HG03354 (cell line): Measurements from ENCODE around the gene NBR1.
A peak's percentile ranks its signal among the peaks of the same experiment; 100 is the strongest.
"Not testable (repeated sequence)": the region's sequence is repeated elsewhere in the genome, so short reads cannot be mapped to it uniquely, and the experiment has no call there.

ENCODE experiments used
- ATAC-seq: cut with Tn5 transposase; IDR thresholded peaks from one replicate; pipeline ENCODE4 v1.9.1; 2021; ENCODE audit warnings: mild to moderate bottlenecking; ENCODE audit not compliant: unreplicated experiment, poor library complexity, severe bottlenecking

NBR1 gene

DNA sequence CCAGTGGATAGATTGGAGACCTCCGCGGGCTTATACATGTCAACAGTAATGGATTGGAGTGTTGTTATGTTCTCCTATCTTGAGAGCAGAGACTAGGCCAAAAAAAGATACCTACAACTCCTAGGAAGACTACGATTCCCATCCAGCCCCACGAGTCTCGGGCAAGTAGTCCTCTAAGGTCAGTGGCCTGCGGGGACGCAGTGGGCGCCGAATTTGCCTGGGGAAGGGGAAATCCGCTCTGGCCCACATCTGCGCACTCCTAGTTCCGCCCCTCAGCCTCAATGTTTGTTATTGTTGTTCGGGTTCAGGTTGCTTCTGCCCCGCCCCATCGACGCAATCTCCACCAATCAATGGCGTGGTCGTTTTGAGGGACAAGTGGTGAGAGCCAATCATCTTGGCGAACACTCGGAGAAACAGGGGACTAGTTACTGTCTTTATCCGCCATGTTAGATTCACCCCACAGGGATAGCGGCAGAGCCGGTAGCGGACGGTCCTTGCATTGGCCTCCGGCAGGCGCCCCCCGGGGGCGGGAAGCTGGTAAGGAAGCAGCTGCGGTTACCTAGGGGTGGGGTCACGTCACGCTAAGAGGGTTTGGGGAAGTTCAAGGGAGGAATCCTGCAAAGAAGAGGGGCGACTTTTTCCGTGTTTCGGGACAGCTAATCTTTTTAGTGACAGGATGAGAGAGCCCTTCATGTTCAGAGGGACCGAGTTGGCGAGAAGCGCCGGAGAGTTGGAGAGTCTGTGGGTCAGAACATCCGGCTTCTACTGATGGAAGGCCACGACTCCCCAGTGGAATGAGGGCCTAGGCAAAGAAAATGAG, at the start of gene NBR1:
Gene NBR1, plus strand, starts transcription at position 449 of the 820 bp plus-strand sequence. CDS start 4,586 bp downstream, outside the sequence.
- peak; percentile 78 for ATAC-seq

DNA sequence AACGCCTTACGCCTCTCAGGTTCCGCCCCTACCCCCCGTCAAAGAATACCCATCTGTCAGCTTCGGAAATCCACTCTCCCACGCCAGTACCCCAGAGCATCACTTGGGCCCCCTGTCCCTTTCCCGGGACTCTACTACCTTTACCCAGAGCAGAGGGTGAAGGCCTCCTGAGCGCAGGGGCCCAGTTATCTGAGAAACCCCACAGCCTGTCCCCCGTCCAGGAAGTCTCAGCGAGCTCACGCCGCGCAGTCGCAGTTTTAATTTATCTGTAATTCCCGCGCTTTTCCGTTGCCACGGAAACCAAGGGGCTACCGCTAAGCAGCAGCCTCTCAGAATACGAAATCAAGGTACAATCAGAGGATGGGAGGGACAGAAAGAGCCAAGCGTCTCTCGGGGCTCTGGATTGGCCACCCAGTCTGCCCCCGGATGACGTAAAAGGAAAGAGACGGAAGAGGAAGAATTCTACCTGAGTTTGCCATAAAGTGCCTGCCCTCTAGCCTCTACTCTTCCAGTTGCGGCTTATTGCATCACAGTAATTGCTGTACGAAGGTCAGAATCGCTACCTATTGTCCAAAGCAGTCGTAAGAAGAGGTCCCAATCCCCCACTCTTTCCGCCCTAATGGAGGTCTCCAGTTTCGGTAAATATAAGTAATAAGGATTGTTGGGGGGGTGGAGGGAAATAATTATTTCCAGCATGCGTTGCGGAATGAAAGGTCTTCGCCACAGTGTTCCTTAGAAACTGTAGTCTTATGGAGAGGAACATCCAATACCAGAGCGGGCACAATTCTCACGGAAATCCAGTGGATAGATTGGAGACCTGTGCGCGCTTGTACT, 45.7 kb upstream of the NBR1 start, which contains the start of gene BRCA1:
Gene BRCA1, minus strand, starts transcription at position 232 of the 834 bp plus-strand sequence. CDS start 1,268 bp downstream, outside the sequence.
- ATAC-seq, result peak; percentile 98

DNA sequence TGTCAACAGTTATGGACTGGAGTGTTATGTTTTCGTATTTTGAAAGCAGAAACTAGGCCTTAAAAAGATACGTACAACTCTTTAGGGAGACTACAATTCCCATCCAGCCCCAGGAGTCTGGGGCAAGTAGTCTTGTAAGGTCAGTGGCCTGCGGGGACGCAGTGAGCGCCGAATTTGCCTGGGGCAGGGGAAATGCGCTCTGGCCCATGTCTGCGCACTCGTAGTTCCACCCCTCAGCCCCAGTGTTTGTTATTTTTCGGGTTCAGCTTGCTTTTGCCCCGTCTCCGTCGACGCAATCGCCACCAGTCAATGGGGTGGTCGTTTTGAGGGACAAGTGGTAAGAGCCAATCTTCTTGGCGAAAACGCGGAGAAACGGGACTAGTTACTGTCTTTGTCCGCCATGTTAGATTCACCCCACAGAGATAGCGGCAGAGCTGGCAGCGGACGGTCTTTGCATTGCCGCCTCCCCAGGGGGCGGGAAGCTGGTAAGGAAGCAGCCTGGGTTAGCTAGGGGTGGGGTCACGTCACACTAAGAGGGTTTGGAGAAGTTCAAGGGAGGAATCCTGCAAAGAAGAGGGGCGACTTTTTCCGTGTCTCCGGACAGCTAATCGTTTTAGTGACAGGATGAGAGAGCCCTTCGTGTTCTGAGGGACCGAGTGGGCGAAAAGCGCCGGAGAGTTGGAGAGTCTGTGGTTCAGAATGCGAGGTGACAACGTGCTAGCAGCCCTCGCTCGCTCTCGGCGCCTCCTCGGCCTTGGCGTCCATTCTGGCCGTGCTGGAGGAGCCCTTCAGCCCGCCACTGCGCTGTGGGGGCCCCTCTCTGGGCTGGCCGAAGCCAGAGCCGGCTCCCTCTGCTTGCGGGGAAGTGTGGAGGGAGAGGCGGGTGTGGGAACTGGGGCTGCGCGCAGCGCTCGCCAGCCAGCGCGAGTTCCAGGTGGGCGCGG, 44.8 kb upstream of the NBR1 start:
- no peak for ATAC-seq

DNA sequence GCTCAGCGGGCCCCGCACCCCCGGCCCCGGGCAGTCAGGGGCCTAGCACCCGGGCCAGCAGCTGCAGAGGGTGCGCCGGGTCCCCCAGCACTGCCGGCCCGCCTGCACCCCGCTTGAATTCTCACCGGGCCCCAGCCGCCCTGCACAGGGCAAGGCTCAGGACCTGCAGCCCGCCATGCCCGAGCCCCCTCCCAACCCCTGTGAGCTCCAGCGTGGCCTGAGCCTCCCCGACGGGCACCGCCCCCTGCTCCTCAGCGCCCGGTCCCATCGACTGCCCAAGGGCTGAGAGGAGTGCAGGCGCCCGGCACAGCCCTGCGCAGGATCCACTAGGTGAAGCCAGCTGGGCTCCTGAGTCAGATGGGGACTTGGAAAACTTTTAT, 44.1 kb upstream of the NBR1 start:
- no peak for ATAC-seq

GRCh38 chr17:43127333-43127876, 43.6 kb upstream of the NBR1 start:
- not testable (repeated sequence) for ATAC-seq

GRCh38 chr17:43129671-43130010, 41.4 kb upstream of the NBR1 start:
- no peak for ATAC-seq

- no peak for ATAC-seq
Observed at GRCh38 chr17:43132117-43132516, 38.9 kb upstream of the NBR1 start.

DNA sequence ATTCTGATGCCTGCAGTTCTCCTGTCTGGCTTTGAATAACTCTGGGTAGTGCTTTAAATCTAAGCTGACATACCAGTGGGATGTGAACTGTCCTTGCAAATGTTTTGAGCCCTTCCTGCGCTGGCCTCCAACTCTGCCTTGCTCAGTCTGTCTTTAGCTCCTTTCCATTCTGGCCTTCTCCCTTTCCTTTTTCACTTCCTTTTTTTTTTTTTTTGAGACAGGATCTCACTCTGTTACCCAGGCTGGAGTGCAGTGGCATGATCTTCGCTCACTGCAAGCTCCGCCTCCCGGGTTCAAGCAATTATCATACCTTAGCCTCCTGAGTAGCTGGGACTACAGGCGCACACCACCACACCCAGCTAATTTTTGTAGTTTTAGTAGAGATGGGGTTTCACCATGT, 37.6 kb upstream of the NBR1 start:
- ATAC-seq, result not testable (repeated sequence)

GRCh38 chr17:43134774-43135453, 36.1 kb upstream of the NBR1 start:
- ATAC-seq, result no peak

- ATAC-seq, result no peak
Observed at GRCh38 chr17:43135454-43135819, 35.6 kb upstream of the NBR1 start.

GRCh38 chr17:43136574-43136973, 34.4 kb upstream of the NBR1 start:
- ATAC-seq, result not testable (repeated sequence)

GRCh38 chr17:43138531-43138930, 32.5 kb upstream of the NBR1 start:
- not testable (repeated sequence) for ATAC-seq

DNA sequence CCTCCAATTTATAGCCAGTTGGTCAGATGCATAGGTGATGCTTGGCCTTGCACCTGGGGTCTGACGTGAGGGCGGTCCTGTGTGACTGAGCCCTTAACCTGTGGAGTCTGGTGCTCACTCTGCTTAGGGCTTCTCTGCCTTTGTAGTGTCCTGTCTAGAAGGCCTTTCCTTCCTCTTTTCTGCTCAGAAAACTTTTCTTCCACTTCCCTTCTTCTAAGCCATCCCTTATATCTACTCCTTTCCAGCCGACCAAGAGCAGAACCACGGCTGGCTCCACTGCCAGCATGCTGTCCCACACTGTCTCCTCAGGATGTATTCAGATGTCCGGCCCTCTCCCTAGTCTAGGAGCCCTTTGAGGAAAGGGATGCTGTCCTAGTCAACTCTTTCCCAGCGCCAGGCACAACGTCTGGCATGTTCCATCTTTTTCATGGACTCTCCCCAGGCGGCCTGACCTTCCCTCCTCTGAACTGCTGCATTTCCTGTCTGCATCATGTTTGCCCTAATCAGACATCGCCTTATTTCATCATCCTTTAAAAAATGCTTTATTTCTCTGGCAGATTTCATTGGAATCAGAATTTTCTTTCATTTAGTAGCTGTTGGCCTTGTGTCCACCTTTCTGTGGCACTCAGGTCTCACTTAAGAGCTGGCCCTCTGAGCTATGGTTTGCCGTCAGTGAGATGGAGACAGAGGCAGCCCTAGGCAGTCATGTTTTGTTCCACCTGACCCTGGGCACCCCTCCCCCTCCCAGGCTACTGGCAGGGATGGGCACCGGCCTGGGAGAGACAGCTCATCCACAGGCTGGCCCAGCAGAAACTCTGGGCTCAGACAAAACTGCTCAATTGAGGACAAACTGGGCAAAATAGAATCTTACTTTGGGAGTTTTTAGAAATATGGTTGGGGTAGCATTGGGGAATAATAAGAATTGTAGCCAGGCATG, 30.4 kb upstream of the NBR1 start:
- ATAC-seq, result no peak

- ATAC-seq, result no peak
Observed at GRCh38 chr17:43142153-43142552, 28.9 kb upstream of the NBR1 start.

GRCh38 chr17:43143201-43143600, 27.8 kb upstream of the NBR1 start:
- no peak for ATAC-seq

DNA sequence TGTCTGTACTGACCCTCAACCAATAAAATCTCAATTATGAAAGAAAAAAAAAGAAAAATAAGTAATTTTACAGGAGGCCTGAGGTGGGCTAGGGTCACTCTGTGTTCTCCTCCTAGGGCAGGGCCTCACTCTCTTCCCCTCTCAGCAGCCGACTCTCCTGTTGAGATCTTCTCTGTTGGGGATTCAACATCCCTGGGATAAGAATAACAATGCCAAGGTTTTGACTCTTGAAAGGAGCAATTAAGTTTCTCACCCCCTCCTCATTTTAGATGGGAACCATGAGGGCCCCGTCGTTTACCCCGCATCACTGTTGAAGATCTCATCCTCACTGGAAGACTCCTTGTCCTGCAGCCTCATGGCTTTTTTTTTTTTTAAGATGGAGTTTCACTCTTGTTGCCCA, 24.4 kb upstream of the NBR1 start:
- no peak for ATAC-seq

- ATAC-seq, result no peak
Observed at GRCh38 chr17:43151880-43152456, 19.0 kb upstream of the NBR1 start.
